CD4-positive, alpha-beta T cell treated with Interleukin-4 for 4 hours (primary cell): ENCODE data around the gene ZNF503.

ENCODE experiments used
- DNase-seq: peaks from one replicate; pipeline ENCODE4 v3.0.0-alpha.2; 2020

The ZNF503 gene

GRCh38 chr10:75431180-75432111, 29.9 kb upstream of the ZNF503 start, which contains the start of gene LRMDA:
TSS of gene LRMDA (plus strand) at chr10:75431624.
- no peak for DNase-seq

GRCh38 chr10:75430000-75430763, 28.6 kb upstream of the ZNF503 start:
- peak; percentile 8 for DNase-seq

GRCh38 chr10:75429159-75429827, 27.7 kb upstream of the ZNF503 start:
- no peak for DNase-seq

GRCh38 chr10:75428434-75429158, 27.0 kb upstream of the ZNF503 start:
- DNase-seq, result no peak

GRCh38 chr10:75427951-75428350, 26.4 kb upstream of the ZNF503 start:
- no peak for DNase-seq

GRCh38 chr10:75426880-75427279, 25.3 kb upstream of the ZNF503 start:
- no peak for DNase-seq

GRCh38 chr10:75425291-75426079, 23.9 kb upstream of the ZNF503 start:
- DNase-seq, result no peak

- DNase-seq, result no peak
Measured at GRCh38 chr10:75424571-75424970, 23.0 kb upstream of the ZNF503 start.

- DNase-seq, result no peak
Measured at GRCh38 chr10:75422913-75423312, 21.3 kb upstream of the ZNF503 start.

GRCh38 chr10:75418712-75419111, 17.1 kb upstream of the ZNF503 start:
- DNase-seq, result no peak

- no peak for DNase-seq
Measured at GRCh38 chr10:75418293-75418692, 16.7 kb upstream of the ZNF503 start.

- DNase-seq, result no peak
Measured at GRCh38 chr10:75417522-75417927, 16.0 kb upstream of the ZNF503 start.

GRCh38 chr10:75414527-75414926, 13.0 kb upstream of the ZNF503 start:
- DNase-seq, result no peak

- DNase-seq, result no peak
Measured at GRCh38 chr10:75410132-75411005, 8.8 kb upstream of the ZNF503 start.

GRCh38 chr10:75408911-75409885, 7.6 kb upstream of the ZNF503 start:
- DNase-seq, result no peak

GRCh38 chr10:75408509-75408875, 6.9 kb upstream of the ZNF503 start:
- no peak for DNase-seq

GRCh38 chr10:75407713-75408508, 6.3 kb upstream of the ZNF503 start:
- no peak for DNase-seq

- no peak for DNase-seq
Measured at GRCh38 chr10:75407224-75407712, 5.7 kb upstream of the ZNF503 start.
